ENCODE data around the gene SLC1A2.

Gene SLC1A2

GRCh38 chr11:35412285-35412684 is 7.1 kb downstream of the SLC1A2 start:
- no peak for DNase-seq

- DNase-seq, result no peak
Observed at GRCh38 chr11:35407041-35407440, 12.3 kb downstream of the SLC1A2 start.

- DNase-seq, result no peak
Observed at GRCh38 chr11:35404388-35404775, 15.0 kb downstream of the SLC1A2 start.

- no peak for DNase-seq
Observed at GRCh38 chr11:35403765-35404387, 15.5 kb downstream of the SLC1A2 start.

GRCh38 chr11:35402751-35403660 is 16.4 kb downstream of the SLC1A2 start:
- DNase-seq, result no peak

GRCh38 chr11:35398881-35399280 is 20.5 kb downstream of the SLC1A2 start:
- DNase-seq, result no peak

GRCh38 chr11:35394941-35395340 is 24.4 kb downstream of the SLC1A2 start:
- DNase-seq, result no peak

- DNase-seq, result no peak
Observed at GRCh38 chr11:35393098-35393497, 26.3 kb downstream of the SLC1A2 start.

- DNase-seq, result peak; percentile 95
Observed at GRCh38 chr11:35391922-35392688, 27.3 kb downstream of the SLC1A2 start.

GRCh38 chr11:35390737-35391682 is 28.3 kb downstream of the SLC1A2 start:
- peak; percentile 56 for DNase-seq

- DNase-seq, result no peak
Observed at GRCh38 chr11:35389897-35390465, 29.4 kb downstream of the SLC1A2 start.

- DNase-seq, result no peak
Observed at GRCh38 chr11:35389112-35389511, 30.2 kb downstream of the SLC1A2 start.

- DNase-seq, result no peak
Observed at GRCh38 chr11:35388061-35388460, 31.3 kb downstream of the SLC1A2 start.

- DNase-seq, result no peak
Observed at GRCh38 chr11:35387111-35387982, 32.0 kb downstream of the SLC1A2 start.

- no peak for DNase-seq
Observed at GRCh38 chr11:35383953-35384352, 35.4 kb downstream of the SLC1A2 start.

- DNase-seq, result no peak
Observed at GRCh38 chr11:35381709-35382322, 37.5 kb downstream of the SLC1A2 start.

- no peak for DNase-seq
Observed at GRCh38 chr11:35380603-35381002, 38.8 kb downstream of the SLC1A2 start.

- DNase-seq, result no peak
Observed at GRCh38 chr11:35377262-35377661, 42.1 kb downstream of the SLC1A2 start.

- no peak for DNase-seq
Observed at GRCh38 chr11:35376613-35377012, 42.7 kb downstream of the SLC1A2 start.

- DNase-seq, result no peak
Observed at GRCh38 chr11:35376118-35376510, 43.2 kb downstream of the SLC1A2 start.

All from activated CD8-positive, alpha-beta memory T cell treated with anti-CD3 and anti-CD28 coated beads, Interleukin-2, amount 50 U/mL, for 48 hours (primary cell).